ENCODE data around the gene CAMK2G. TPM values are rescaled to one million over a fixed set of nuclear protein-coding genes. Genes with fewer than 3 reads are reported as not detected.

Gene CAMK2G
- total RNA-seq, 1 experiment from 2014 or later, result 58.9 TPM

DNA sequence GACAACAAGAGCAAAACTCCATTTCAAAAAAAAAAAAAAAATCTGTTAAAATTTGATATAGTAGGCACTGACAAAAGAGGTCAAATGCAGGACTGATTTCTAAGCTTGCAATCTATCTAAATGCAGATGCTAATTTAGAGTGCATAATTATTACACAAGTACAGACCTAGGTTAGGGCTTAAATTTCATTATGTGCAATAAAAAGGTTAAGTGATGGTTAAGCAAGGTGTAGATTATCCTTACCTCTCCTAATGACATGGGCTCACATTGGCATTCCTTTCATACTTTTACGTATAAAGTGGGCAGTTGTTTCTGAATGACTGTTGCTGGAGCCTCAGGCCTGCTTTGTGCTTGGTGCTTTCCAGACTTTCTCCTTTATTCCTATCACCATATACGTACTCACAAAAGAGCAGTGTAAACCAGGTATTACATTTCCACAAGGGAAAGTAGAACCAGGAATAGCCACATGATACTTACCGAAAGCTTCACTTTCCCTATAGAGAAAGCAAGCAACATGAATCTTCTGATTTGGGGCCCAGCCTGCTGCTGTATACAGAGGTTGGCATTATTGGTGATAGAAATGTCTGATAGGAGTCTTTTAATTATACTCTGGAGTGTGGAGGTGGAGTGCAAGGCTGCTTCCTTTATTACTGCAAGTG lies 94.7 kb downstream of the CAMK2G start:
- Mint-ChIP-seq H3K36me3 (ENCODE audit: insufficient read depth, unreplicated experiment) (peaks cover 47% of the 10 kb centered on the region), H3K27me3 (ENCODE audit: unreplicated experiment) (no peaks in the 10 kb centered on the region), H3K9me3 (ENCODE audit: low read depth, unreplicated experiment) (no peaks in the 10 kb centered on the region), H3K4me3 (ENCODE audit: low read depth, unreplicated experiment) (peak overlapping the region; percentile 93), H3K27ac (ENCODE audit: unreplicated experiment) (peak overlapping the region; percentile 27), H3K4me1 (ENCODE audit: low read depth, unreplicated experiment) (peaks cover 38% of the 10 kb centered on the region)
- BruUV-seq (replicated peaks), result no TSS peak
- CTCF ChIA-PET, result interaction anchor here (0.6 kb wide), 1 partner anchor 51 kb away, joined by 5 read pairs; no protein-coding TSS in a partner anchor
- intact Hi-C loops (cut with micrococcal nuclease; ENCODE audit: unreplicated experiment), result loop anchor here (10.0 kb wide), 1 partner anchor 95 kb away; the partner anchor contains the start of gene CAMK2G
- DNase-seq, result no peak
- TF ChIP-seq, protein P1, sequence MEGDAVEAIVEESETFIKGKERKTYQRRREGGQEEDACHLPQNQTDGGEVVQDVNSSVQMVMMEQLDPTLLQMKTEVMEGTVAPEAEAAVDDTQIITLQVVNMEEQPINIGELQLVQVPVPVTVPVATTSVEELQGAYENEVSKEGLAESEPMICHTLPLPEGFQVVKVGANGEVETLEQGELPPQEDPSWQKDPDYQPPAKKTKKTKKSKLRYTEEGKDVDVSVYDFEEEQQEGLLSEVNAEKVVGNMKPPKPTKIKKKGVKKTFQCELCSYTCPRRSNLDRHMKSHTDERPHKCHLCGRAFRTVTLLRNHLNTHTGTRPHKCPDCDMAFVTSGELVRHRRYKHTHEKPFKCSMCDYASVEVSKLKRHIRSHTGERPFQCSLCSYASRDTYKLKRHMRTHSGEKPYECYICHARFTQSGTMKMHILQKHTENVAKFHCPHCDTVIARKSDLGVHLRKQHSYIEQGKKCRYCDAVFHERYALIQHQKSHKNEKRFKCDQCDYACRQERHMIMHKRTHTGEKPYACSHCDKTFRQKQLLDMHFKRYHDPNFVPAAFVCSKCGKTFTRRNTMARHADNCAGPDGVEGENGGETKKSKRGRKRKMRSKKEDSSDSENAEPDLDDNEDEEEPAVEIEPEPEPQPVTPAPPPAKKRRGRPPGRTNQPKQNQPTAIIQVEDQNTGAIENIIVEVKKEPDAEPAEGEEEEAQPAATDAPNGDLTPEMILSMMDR (IDR thresholded peaks at IDR 0.05; ENCODE audit: unreplicated experiment), result no peak

DNA sequence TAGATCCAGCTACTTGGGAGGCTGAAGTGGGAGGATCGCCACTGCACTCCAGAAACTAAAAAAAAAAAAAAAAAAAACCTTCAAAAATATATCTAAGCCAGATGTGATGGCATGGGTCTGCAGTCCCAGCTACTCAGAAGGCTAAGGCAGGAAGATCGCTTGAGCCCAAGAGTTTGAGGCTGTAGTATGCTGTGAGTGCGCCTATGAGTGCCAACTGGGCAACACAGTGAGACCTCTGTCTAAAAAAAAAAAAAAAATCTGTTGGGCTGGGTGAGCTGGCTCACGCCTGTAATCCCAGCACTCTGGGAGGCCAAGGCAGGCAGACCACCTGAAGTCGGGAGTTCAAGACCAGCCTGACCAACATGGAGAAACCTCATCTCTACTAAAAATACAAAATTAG lies 95.3 kb downstream of the CAMK2G start:
- CTCF ChIA-PET, result no interaction called here
- no peak for DNase-seq
- intact Hi-C loops (cut with micrococcal nuclease; ENCODE audit: unreplicated experiment), result loop anchor here (10.0 kb wide), 1 partner anchor 96 kb away; the partner anchor contains the start of gene CAMK2G
- TF ChIP-seq, protein P1 (IDR thresholded peaks at IDR 0.05; ENCODE audit: unreplicated experiment), result no peak
- BruUV-seq (replicated peaks), result no TSS peak
- Mint-ChIP-seq H3K4me3 (ENCODE audit: low read depth, unreplicated experiment) (no peak overlapping the region), H3K4me1 (ENCODE audit: low read depth, unreplicated experiment) (peaks cover 44% of the 10 kb centered on the region), H3K27ac (ENCODE audit: unreplicated experiment) (no peak overlapping the region), H3K9me3 (ENCODE audit: low read depth, unreplicated experiment) (no peaks in the 10 kb centered on the region), H3K36me3 (ENCODE audit: insufficient read depth, unreplicated experiment) (peaks cover 47% of the 10 kb centered on the region), H3K27me3 (ENCODE audit: unreplicated experiment) (no peaks in the 10 kb centered on the region)

DNA sequence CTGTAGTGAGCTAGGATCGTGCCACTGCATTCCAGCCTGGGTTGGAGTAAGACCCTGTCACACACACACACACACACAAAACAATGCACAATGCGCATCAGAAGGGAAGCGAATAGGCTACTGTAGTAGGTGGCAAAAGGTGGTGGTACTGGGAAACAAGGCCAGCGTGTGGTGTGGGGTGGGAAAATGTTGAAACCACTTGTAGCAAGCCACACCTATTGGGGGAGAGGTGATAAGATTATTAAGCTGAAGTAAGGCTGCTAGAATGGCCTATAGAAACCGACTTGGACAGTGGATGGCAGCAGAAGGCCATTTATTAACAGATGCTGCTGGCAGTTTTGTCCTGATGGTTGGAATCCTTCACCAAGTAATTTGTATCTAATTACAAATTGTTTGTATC lies 99.7 kb downstream of the CAMK2G start:
- intact Hi-C loops (cut with micrococcal nuclease; ENCODE audit: unreplicated experiment), result loop anchor here (10.0 kb wide), 1 partner anchor 100 kb away; the partner anchor contains the start of gene CAMK2G
- H3K4me1 Mint-ChIP-seq (ENCODE audit: low read depth, unreplicated experiment), result peaks cover 25% of the 10 kb centered on the region
- BruUV-seq (replicated peaks), result no TSS peak
- peak overlapping the region; percentile 93 for H3K4me3 Mint-ChIP-seq (ENCODE audit: low read depth, unreplicated experiment)
- CTCF ChIA-PET, result interaction anchor here (1.0 to 2.4 kb wide), 2 partner anchors 44 to 105 kb away, joined by 3 to 8 read pairs; no protein-coding TSS in a partner anchor
- peak; percentile 29 for DNase-seq
- H3K27ac Mint-ChIP-seq (ENCODE audit: unreplicated experiment), result peak overlapping the region; percentile 15
- TF ChIP-seq, protein P1 (IDR thresholded peaks at IDR 0.05; ENCODE audit: unreplicated experiment), result no peak
- no peaks in the 10 kb centered on the region for H3K9me3 Mint-ChIP-seq (ENCODE audit: low read depth, unreplicated experiment)
- no peaks in the 10 kb centered on the region for H3K27me3 Mint-ChIP-seq (ENCODE audit: unreplicated experiment)
- H3K36me3 Mint-ChIP-seq (ENCODE audit: insufficient read depth, unreplicated experiment), result peaks cover 58% of the 10 kb centered on the region

DNA sequence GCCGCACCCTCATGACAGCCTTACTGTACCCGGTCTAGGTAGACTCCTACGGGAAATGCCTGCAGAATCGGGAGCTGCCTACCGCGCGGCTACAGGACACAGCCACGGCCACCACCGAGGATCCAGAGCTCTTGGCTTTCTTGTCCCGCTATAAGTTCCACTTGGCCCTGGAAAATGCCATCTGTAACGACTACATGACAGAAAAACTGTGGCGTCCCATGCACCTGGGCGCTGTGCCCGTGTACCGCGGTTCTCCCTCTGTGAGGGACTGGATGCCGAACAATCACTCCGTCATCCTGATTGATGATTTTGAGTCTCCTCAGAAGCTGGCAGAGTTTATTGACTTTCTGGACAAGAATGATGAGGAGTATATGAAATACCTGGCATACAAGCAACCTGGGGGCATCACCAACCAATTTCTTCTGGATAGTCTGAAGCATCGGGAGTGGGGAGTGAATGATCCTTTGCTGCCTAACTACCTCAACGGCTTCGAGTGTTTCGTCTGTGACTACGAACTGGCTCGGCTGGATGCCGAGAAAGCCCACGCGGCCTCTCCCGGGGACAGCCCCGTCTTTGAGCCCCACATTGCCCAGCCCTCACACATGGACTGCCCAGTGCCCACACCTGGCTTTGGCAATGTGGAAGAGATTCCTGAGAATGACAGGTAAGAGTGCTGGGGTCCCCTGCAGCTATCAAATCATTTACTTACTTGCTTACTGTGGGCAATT lies 101.0 kb downstream of the CAMK2G start:
- H3K9me3 Mint-ChIP-seq (ENCODE audit: low read depth, unreplicated experiment), result no peaks in the 10 kb centered on the region
- H3K4me1 Mint-ChIP-seq (ENCODE audit: low read depth, unreplicated experiment), result peaks cover 24% of the 10 kb centered on the region
- no peaks in the 10 kb centered on the region for H3K27me3 Mint-ChIP-seq (ENCODE audit: unreplicated experiment)
- peak overlapping the region; percentile 93 for H3K4me3 Mint-ChIP-seq (ENCODE audit: low read depth, unreplicated experiment)
- TF ChIP-seq, protein P1 (IDR thresholded peaks at IDR 0.05; ENCODE audit: unreplicated experiment), result no peak
- CTCF ChIA-PET, result interaction anchor here (0.5 to 3.1 kb wide), 5 partner anchors 8 to 43 kb away, joined by 4 to 14 read pairs (median 4); partner anchors contain the start of gene CHCHD1
- peaks cover 61% of the 10 kb centered on the region for H3K36me3 Mint-ChIP-seq (ENCODE audit: insufficient read depth, unreplicated experiment)
- intact Hi-C loops (cut with micrococcal nuclease; ENCODE audit: unreplicated experiment), result loop anchor here (10.0 kb wide), 1 partner anchor 101 kb away; the partner anchor contains the start of gene CAMK2G
- peak overlapping the region; percentile 35 for H3K27ac Mint-ChIP-seq (ENCODE audit: unreplicated experiment)
- no peak for DNase-seq
- TSS peak; percentile 39 for BruUV-seq (replicated peaks)
